Medulla oblongata (tissue), 1 donor: ENCODE measurements around the gene SMS.

ENCODE experiments used
- DNase-seq: peaks from one replicate; pipeline ENCODE4 v3.0.0-alpha.2; 2015; ENCODE audit errors: extremely low spot score

SMS gene

DNA sequence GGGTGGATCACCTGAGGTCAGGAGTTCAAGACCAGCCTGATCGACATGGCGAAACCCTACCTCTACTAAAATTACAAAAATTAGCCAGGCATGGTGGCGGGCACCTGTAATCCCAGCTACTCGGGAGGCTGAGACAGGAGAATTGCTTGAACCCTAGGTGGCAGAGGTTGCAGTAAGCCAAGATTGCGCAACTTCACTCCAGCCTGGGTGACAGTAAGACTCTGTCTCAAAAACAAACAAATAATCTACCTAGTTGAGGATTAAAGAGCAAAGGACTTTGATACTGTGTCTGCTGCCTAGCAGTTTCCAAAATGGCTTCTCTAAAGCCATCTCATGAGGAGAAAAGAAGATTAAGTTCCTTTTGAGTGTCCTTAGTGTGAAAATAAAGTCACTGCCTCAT, 37.8 kb downstream of the SMS start:
- DNase-seq, result no peak

DNA sequence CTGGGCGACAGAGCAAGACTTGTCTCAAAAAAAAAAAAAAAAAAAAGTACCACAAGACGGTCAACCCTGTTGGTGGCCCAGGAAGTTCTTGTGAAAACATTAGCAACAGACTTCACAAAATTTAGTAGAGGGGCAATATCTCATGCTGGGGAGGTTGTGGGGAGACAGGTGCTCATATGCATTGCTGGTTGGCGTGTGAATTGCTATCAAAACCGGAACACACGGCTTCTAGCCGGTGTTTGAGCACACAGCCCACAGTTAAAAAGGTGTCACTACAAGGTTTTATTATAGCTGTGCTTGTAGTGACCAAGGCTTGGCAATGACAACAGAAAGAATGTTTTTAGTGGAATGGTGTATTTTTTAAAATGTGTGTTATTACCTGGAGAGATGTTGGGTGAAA, 41.8 kb downstream of the SMS start:
- DNase-seq, result no peak

- DNase-seq, result peak; percentile 82
These were observed 44.8 kb downstream of the SMS start for GRCh38 chrX:21985332-21985777.

GRCh38 chrX:21986596-21986995, 46.1 kb downstream of the SMS start:
- DNase-seq, result no peak

DNA sequence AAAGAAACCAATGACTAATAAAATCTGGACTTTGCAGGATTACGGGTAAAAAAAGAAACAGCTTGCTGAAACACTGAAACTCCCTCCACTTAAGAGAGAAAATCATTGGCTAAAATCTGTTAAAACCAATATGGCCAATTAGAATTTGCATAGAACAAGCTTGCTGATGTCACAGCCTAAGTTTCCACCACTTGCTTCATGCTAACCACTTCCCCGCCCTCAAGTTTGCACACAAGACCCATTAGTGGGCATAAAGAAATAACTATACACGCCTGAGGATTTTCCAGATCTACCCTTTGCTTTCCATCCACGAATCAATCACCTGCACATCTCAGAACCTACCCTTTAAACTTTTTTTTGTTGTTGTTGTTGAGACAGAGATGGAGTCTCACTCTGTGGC, 48.9 kb downstream of the SMS start:
- no peak for DNase-seq

GRCh38 chrX:21990832-21991231, 50.3 kb downstream of the SMS start:
- DNase-seq, result no peak

- DNase-seq, result no peak
These were observed 51.0 kb downstream of the SMS start for GRCh38 chrX:21991504-21991903.

GRCh38 chrX:21993265-21993664, 52.8 kb downstream of the SMS start:
- DNase-seq, result peak; percentile 50

DNA sequence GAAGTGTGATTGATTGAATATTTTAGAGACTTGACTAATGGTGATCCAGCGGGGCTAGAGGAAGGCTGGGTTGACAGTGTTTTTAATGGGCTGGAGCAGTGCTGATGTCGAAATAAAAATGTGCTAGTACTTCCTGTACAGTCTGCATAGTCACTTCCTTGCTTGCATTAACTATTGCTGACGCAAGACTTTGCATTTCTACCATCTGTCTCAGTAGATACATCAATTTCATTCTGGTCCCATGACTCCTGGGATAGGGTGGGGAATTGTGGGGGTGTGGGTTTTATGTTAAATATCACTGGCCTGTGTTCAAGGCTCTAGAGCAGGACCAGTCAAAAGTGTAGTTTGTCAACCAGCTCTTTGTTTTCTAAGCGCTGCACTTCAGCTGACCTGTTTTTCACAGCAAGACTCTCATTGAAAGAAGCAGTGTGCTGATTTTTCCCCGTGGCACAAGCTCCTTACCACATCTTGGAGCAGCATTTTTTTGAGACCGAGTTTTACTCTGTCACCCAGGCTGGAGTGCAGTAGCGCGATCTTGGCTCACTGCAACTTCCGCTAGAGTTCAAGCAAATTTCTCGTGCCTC, 56.5 kb downstream of the SMS start:
- peak; percentile 44 for DNase-seq

- DNase-seq, result no peak
These were observed 57.5 kb downstream of the SMS start for GRCh38 chrX:21998037-21998436.

- DNase-seq, result no peak
These were observed 64.4 kb downstream of the SMS start for GRCh38 chrX:22004866-22005265.

- no peak for DNase-seq
These were observed 71.5 kb downstream of the SMS start for GRCh38 chrX:22012051-22012450.

DNA sequence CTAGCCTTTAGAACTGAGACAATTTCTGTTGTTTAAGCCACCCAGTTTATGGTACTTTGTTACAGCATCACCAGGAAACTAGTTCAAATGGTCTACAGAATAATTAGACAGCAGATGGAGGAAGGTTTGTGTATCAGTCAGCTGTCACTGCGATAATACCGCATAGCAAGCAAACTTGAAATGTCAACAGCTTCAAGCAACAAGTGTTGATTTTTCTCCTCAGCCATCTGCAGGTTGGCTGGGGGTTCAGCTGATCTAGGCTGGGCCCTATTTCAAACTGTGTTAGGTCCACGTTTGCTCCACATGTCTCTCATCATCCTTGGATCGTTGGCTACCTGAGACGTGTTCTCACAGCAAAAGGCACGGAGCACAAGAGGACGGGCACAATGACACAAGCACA, 72.4 kb downstream of the SMS start:
- DNase-seq, result no peak

GRCh38 chrX:22015139-22015750, 74.7 kb downstream of the SMS start:
- DNase-seq, result no peak

DNA sequence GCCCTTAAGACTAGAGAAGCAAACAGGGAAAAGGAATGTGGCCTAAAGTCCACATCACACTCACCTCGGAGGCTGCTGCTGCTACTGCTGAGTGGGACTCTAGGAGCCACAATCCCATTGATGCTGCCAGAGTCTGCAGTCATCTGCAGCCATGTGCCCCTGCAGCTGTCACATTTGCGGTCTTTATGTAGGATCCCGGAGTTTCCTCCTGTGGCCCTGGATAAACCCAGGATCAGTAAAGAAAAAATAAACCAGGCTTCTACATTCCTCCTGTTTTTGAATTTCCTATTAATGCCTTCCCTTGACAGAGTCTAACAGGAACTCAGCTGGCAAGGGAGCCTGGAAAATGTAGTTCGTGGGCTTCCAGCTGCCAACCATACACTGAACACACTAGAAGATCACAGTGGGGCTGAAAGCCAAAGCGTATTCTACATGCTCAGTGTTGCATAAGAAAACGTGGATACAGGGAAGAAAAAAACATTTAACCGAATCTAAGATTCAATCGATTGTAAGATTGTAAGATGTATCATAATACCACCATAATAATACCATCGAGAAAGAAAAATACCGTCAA, 81.3 kb downstream of the SMS start:
- no peak for DNase-seq

- DNase-seq, result no peak
These were observed 84.1 kb downstream of the SMS start for GRCh38 chrX:22024577-22024976.

DNA sequence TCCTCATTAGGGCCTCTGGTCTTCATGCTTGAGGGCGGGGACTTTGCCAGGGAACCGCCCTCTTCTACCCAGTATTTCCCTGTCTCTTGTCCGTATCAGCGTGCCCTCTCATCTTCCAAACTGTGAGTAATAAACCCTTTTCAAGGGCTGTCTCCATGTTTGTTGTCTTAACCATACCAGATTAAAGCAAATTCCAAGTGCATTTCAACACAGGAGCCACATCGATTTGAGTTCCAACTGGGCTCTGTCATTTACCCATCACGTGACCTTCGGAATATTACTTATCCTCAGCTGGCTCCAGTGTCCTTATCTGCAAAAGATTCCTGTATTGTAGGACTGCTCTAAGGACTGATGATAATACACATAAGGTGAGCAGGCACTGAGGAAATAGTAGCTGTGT, 85.2 kb downstream of the SMS start:
- DNase-seq, result no peak

- no peak for DNase-seq
These were observed 86.2 kb downstream of the SMS start for GRCh38 chrX:22026731-22027130.

GRCh38 chrX:22032084-22032483, 91.6 kb downstream of the SMS start, which contains the start of gene PHEX:
TSS of gene PHEX (plus strand) at chrX:22032325. CDS start at chrX:22033006, 681 bp downstream.
- no peak for DNase-seq

DNA sequence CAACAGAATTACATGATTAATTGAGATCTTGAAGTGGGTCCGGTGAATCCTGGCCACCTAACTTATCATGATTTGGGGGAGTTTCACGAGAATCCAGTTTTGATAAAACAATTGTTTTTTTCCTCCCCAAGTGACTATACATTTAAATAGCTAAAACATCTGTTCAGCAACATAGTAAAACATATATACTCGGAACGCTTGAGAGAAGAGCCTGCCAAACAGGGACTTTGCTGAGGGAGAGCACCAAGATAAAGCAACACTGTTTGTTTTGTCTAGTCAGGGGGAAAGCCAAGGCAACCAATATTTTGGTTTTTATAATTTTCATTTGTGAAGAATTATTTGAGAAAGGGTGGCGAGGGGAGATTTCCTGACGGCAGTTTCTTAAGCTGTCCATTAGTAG, 92.0 kb downstream of the SMS start:
- DNase-seq, result no peak

DNA sequence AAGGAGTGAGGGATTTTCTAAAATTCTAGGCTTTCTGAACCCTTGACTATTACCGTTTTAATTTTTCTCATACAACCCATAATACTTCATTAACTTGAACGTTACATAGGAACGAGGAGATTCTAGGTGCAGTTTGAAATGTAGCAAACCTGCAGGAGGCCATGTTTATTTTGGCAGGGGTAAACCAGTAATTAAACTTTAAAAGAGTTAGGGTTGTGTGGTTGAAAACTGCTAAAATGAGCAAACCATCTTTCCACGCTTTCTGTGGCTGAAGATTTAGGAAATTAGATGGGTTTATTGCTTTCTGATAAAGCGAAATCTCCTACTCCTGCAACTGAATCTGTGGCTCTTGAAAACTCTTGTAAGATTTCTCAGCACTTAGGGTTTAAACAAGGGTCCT, 93.3 kb downstream of the SMS start:
- DNase-seq, result no peak

GRCh38 chrX:22035236-22035635, 94.7 kb downstream of the SMS start:
- no peak for DNase-seq

DNA sequence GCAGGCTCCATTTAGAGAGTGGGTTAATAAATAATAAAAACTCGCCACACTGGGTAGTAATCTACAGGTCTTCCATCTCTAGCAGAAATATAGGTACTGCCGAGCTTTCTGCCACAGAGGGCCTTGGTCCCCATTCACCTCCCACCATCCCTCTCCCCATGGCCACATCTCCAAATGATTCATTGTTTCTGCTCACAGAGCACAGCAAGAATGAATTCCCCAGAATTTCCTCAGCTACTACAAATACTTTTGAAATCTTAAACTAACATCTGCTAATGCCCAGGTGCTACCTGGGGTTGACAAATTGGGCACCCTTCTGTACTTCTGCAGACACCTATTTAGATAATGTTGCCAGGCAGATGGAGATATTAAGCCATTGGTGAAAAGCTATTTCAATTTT, 96.7 kb downstream of the SMS start:
- no peak for DNase-seq
